Measurements from ENCODE around the gene EMD. TPM values are rescaled to one million over a fixed set of nuclear protein-coding genes. Genes with fewer than 3 reads are reported as not detected.

Gene EMD
- total RNA-seq, 1 donor from 2014 or later, result 18.3 TPM

GRCh38 chrX:154363706-154364439, 15.2 kb upstream of the EMD start:
- Mint-ChIP-seq H3K9me3 (peaks cover 11% of the 10 kb centered on the region), H3K27ac (no peak overlapping the region), H3K27me3 (ENCODE audit: insufficient read depth, low read depth) (peaks cover 16% of the 10 kb centered on the region), H3K36me3 (peaks cover 8% of the 10 kb centered on the region), H3K4me3 (no peak overlapping the region), H3K4me1 (no peaks in the 10 kb centered on the region)
- H4K20me1 ChIP-seq (ENCODE audit: low read depth), result peaks cover 76% of the 10 kb centered on the region
- H3K9me3 ChIP-seq (ENCODE audit: low read depth), result no peaks in the 10 kb centered on the region
- H3K4me1 ChIP-seq, result no peaks in the 10 kb centered on the region
- no peak overlapping the region for H3K9ac ChIP-seq
- TF ChIP-seq, protein P1, sequence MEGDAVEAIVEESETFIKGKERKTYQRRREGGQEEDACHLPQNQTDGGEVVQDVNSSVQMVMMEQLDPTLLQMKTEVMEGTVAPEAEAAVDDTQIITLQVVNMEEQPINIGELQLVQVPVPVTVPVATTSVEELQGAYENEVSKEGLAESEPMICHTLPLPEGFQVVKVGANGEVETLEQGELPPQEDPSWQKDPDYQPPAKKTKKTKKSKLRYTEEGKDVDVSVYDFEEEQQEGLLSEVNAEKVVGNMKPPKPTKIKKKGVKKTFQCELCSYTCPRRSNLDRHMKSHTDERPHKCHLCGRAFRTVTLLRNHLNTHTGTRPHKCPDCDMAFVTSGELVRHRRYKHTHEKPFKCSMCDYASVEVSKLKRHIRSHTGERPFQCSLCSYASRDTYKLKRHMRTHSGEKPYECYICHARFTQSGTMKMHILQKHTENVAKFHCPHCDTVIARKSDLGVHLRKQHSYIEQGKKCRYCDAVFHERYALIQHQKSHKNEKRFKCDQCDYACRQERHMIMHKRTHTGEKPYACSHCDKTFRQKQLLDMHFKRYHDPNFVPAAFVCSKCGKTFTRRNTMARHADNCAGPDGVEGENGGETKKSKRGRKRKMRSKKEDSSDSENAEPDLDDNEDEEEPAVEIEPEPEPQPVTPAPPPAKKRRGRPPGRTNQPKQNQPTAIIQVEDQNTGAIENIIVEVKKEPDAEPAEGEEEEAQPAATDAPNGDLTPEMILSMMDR (IDR thresholded peaks at IDR 0.05), result no peak
- no peak for TF ChIP-seq EZH2phosphoT487 (IDR thresholded peaks at IDR 0.05)
- TF ChIP-seq EZH2 (IDR thresholded peaks at IDR 0.05), result no peak
- no peak overlapping the region for H3K4me2 ChIP-seq
- no peak overlapping the region for H3K4me3 ChIP-seq
- H3K27me3 ChIP-seq, result no peaks in the 10 kb centered on the region
- H3K36me3 ChIP-seq, result no peaks in the 10 kb centered on the region
- H2AFZ ChIP-seq (replicated peaks), result no peak overlapping the region
- no peaks in the 10 kb centered on the region for H3F3A ChIP-seq (ENCODE audit: low read depth)
- H3K79me2 ChIP-seq (ENCODE audit: low read depth), result peaks cover 35% of the 10 kb centered on the region
- no peak overlapping the region for H3K27ac ChIP-seq
- DNase-seq (ENCODE audit: low spot score), result no peak

- Histone ChIP-seq H2AFZ (replicated peaks) (no peak overlapping the region), H3K27ac (no peak overlapping the region), H3K9me3 (ENCODE audit: low read depth) (no peaks in the 10 kb centered on the region), H3K9ac (no peak overlapping the region), H3K4me2 (no peak overlapping the region), H4K20me1 (ENCODE audit: low read depth) (peaks cover 74% of the 10 kb centered on the region), H3K27me3 (no peaks in the 10 kb centered on the region), H3K4me1 (no peaks in the 10 kb centered on the region), H3K4me3 (no peak overlapping the region), H3K36me3 (no peaks in the 10 kb centered on the region), H3K79me2 (ENCODE audit: low read depth) (peaks cover 47% of the 10 kb centered on the region), H3F3A (ENCODE audit: low read depth) (no peaks in the 10 kb centered on the region)
- Mint-ChIP-seq H3K4me3 (no peak overlapping the region), H3K36me3 (peaks cover 8% of the 10 kb centered on the region), H3K27ac (no peak overlapping the region), H3K4me1 (no peaks in the 10 kb centered on the region), H3K27me3 (ENCODE audit: insufficient read depth, low read depth) (peaks cover 19% of the 10 kb centered on the region), H3K9me3 (peaks cover 13% of the 10 kb centered on the region)
- no peak for DNase-seq (ENCODE audit: low spot score)
- TF ChIP-seq EZH2phosphoT487 (IDR thresholded peaks at IDR 0.05), result no peak
- no peak for TF ChIP-seq EZH2 (IDR thresholded peaks at IDR 0.05)
- TF ChIP-seq, protein P1 (IDR thresholded peaks at IDR 0.05), result no peak
These were observed 14.0 kb upstream of the EMD start for GRCh38 chrX:154365052-154365600.

DNA sequence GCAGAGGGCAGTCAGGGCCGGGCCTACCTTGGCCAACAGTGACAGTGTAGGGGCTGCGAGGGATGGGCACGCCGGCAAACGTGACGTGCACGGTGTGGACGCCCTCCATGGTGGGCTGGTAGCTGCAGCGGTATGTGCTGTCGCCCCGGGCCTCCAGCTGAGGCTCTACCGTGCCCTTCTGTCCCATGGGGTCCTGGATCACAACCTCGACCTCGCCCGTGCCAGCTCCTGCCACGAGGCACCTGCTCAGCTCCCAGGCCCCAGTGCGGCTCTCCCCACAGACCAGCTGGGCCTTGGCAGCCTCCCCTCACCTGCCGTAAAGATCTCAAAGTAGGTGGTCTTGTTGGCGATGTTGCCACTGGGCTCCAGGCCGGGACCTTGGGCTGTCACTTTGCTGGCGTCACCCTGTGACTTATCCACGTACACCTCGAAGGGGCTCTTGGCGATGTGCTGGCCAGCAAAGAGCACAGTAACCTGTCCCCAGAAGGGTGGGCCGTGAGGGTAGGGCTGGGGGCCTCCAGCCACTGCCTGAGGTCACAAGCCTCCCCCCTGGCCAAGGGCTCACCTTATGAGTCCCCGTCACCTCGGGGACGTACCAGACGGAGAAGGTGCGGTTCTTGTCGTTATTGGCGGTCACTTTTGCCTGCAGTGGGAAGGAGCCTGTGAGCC, 13.0 kb upstream of the EMD start:
- no peaks in the 10 kb centered on the region for H3F3A ChIP-seq (ENCODE audit: low read depth)
- H3K79me2 ChIP-seq (ENCODE audit: low read depth), result peaks cover 57% of the 10 kb centered on the region
- peaks cover 8% of the 10 kb centered on the region for H3K36me3 Mint-ChIP-seq
- H3K9me3 ChIP-seq (ENCODE audit: low read depth), result no peaks in the 10 kb centered on the region
- H4K20me1 ChIP-seq (ENCODE audit: low read depth), result peaks cover 72% of the 10 kb centered on the region
- H3K27me3 Mint-ChIP-seq (ENCODE audit: insufficient read depth, low read depth), result peaks cover 21% of the 10 kb centered on the region
- H3K4me1 Mint-ChIP-seq, result no peaks in the 10 kb centered on the region
- no peak overlapping the region for H3K4me2 ChIP-seq
- no peaks in the 10 kb centered on the region for H3K27me3 ChIP-seq
- H2AFZ ChIP-seq (replicated peaks), result no peak overlapping the region
- no peaks in the 10 kb centered on the region for H3K4me1 ChIP-seq
- peaks cover 11% of the 10 kb centered on the region for H3K9me3 Mint-ChIP-seq
- TF ChIP-seq EZH2phosphoT487 (IDR thresholded peaks at IDR 0.05), result no peak
- TF ChIP-seq, protein P1 (IDR thresholded peaks at IDR 0.05), result no peak
- TF ChIP-seq EZH2 (IDR thresholded peaks at IDR 0.05), result no peak
- no peak overlapping the region for H3K4me3 Mint-ChIP-seq
- no peaks in the 10 kb centered on the region for H3K36me3 ChIP-seq
- DNase-seq (ENCODE audit: low spot score), result no peak
- H3K4me3 ChIP-seq, result no peak overlapping the region
- H3K27ac ChIP-seq, result no peak overlapping the region
- no peak overlapping the region for H3K9ac ChIP-seq
- H3K27ac Mint-ChIP-seq, result no peak overlapping the region

Measured in neural progenitor cell (in vitro differentiated cells).